Uterus (tissue), 2 donors: Measurements from ENCODE around the gene HASPIN.

Source experiments
- POLR2A ChIP-seq, 2 donors: fragments of 450-650 bp; IDR thresholded peaks; one replicate each; pipeline ENCODE4 v1.6.1; 2016; ENCODE audit warnings: antibody characterized with exemption in 2 of 2, mild to moderate bottlenecking in 1 of 2, moderate library complexity in 1 of 2
- TF ChIP-seq, protein P1 (sequence below), 4 experiments: fragments of 200-600 bp in 2 of 4; fragments of 450-650 bp in 2 of 4; sonication (generic) in 2 of 4; IDR thresholded peaks; one replicate each; pipeline ENCODE4 v1.5.1; 2016 to 2019; ENCODE audit warnings: antibody characterized with exemption in 4 of 4, mild to moderate bottlenecking in 2 of 4, moderate library complexity in 1 of 4

DNA sequence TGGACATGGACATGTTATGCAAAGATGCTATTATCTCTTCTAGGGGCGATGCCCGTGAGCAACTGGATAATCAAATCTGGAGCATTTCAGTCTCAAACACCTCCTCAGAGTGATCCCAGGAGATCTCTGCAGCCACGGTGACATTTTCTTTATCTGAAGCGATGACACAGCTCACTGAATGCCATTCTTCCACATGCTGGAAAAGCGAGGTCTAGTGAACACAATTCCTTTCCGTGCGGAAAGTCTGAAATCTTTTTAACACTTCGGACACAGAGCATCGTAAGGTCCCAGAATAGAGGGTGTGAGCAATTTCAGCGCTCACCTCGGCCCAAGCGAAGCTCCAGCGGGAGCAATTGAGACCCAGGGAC is 531 bp upstream of the HASPIN start:
- TF ChIP-seq, protein P1, sequence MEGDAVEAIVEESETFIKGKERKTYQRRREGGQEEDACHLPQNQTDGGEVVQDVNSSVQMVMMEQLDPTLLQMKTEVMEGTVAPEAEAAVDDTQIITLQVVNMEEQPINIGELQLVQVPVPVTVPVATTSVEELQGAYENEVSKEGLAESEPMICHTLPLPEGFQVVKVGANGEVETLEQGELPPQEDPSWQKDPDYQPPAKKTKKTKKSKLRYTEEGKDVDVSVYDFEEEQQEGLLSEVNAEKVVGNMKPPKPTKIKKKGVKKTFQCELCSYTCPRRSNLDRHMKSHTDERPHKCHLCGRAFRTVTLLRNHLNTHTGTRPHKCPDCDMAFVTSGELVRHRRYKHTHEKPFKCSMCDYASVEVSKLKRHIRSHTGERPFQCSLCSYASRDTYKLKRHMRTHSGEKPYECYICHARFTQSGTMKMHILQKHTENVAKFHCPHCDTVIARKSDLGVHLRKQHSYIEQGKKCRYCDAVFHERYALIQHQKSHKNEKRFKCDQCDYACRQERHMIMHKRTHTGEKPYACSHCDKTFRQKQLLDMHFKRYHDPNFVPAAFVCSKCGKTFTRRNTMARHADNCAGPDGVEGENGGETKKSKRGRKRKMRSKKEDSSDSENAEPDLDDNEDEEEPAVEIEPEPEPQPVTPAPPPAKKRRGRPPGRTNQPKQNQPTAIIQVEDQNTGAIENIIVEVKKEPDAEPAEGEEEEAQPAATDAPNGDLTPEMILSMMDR (IDR thresholded peaks at IDR 0.05) = no peak
- no peak for TF ChIP-seq POLR2A (IDR thresholded peaks at IDR 0.05)
